ENCODE measurements around the gene SCN2B. TPM values are rescaled to one million over a fixed set of nuclear protein-coding genes. Genes with fewer than 3 reads are reported as not detected.

Gene SCN2B
- total RNA-seq, 1 donor from 2014 or later: not detected

DNA sequence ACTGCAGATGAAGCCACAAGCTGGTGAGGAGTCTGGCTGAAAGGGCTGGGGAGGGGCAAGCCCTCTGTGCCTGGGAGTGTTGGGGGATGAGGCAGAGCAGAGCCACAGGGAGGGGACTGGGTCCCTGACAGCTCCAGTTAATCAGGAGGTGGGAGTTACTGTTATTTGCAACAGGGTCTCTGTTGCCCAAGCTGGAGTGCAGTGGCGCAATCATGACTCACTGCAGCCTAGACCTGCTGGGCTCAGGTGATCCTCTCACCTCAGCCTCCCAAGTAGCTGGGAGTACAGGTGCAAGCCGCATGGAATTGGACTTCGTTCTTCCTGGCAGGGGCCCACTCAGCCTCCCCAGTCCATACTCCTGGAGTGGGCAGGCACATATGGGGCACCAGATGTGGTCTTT is 7.7 kb downstream of the SCN2B start:
- H3K4me3 Mint-ChIP-seq: no peak overlapping the region
- H3K9me3 Mint-ChIP-seq: no peaks in the 10 kb centered on the region
- H3K36me3 Mint-ChIP-seq (ENCODE audit: low read depth): no peaks in the 10 kb centered on the region
- H3K27me3 Mint-ChIP-seq (ENCODE audit: insufficient read depth): peaks cover 23% of the 10 kb centered on the region
- no peak for DNase-seq (ENCODE audit: low spot score)
- intact Hi-C loops (cut with micrococcal nuclease): no loop called here
- peaks cover 5% of the 10 kb centered on the region for H3K4me1 Mint-ChIP-seq (ENCODE audit: low read depth)
- no peak overlapping the region for H3K27ac Mint-ChIP-seq

DNA sequence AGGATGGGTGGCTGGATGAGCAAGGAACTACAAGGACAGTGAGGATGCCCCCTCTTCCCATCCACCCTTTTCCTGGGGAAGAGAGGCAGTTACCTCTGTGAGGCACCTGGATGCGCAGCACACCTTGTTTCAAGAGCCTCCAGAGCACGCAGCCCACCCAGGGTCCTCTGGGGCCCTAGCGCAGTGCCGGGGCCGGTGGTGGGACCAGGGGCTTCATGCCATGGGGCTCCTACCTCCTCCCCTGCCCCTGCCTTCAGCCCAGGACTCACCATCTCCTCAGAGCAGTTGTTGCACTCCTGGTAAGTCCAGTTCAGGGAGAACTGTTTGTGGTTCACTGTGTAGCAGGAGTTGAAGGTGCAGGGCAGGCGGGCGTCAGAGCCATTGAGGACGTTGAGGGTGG is 8.1 kb downstream of the SCN2B start:
- H3K27ac Mint-ChIP-seq: no peak overlapping the region
- H3K9me3 Mint-ChIP-seq: no peaks in the 10 kb centered on the region
- H3K4me3 Mint-ChIP-seq: no peak overlapping the region
- no peaks in the 10 kb centered on the region for H3K36me3 Mint-ChIP-seq (ENCODE audit: low read depth)
- intact Hi-C loops (cut with micrococcal nuclease): no loop called here
- H3K27me3 Mint-ChIP-seq (ENCODE audit: insufficient read depth): peaks cover 23% of the 10 kb centered on the region
- peaks cover 5% of the 10 kb centered on the region for H3K4me1 Mint-ChIP-seq (ENCODE audit: low read depth)
- DNase-seq (ENCODE audit: low spot score): no peak

DNA sequence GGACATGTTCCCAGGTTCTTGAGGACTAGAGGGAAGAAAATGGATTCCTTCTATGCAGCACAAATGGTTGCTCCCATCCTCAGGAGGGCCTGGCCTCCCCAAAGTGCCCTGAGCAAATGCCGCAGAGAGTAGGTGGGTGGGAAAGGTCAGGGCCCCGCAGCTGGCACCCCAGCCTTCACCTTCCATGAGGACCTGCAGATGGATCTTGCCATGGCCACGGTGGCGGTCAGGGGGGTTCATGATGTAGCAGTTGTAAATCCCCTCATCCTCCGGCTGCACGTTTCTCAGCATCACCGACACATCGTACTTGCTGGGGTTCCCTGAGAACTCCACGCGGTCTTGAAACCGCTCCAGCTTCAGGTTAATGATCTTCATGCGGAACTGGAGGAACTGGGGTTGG is 8.5 kb downstream of the SCN2B start:
- Mint-ChIP-seq H3K9me3 (no peaks in the 10 kb centered on the region), H3K4me1 (ENCODE audit: low read depth) (peaks cover 5% of the 10 kb centered on the region), H3K4me3 (no peak overlapping the region), H3K36me3 (ENCODE audit: low read depth) (no peaks in the 10 kb centered on the region), H3K27ac (no peak overlapping the region), H3K27me3 (ENCODE audit: insufficient read depth) (peaks cover 22% of the 10 kb centered on the region)
- DNase-seq (ENCODE audit: low spot score): no peak
- intact Hi-C loops (cut with micrococcal nuclease): no loop called here

- Mint-ChIP-seq H3K9me3 (no peaks in the 10 kb centered on the region), H3K4me3 (no peak overlapping the region), H3K4me1 (ENCODE audit: low read depth) (peaks cover 5% of the 10 kb centered on the region), H3K36me3 (ENCODE audit: low read depth) (no peaks in the 10 kb centered on the region), H3K27ac (no peak overlapping the region), H3K27me3 (ENCODE audit: insufficient read depth) (peaks cover 20% of the 10 kb centered on the region)
- intact Hi-C loops (cut with micrococcal nuclease): no loop called here
- no peak for DNase-seq (ENCODE audit: low spot score)
Observed at GRCh38 chr11:118167253-118167652, 9.2 kb downstream of the SCN2B start.

- intact Hi-C loops (cut with micrococcal nuclease): no loop called here
- peaks cover 26% of the 10 kb centered on the region for H3K27me3 Mint-ChIP-seq (ENCODE audit: insufficient read depth)
- H3K9me3 Mint-ChIP-seq: no peaks in the 10 kb centered on the region
- no peaks in the 10 kb centered on the region for H3K36me3 Mint-ChIP-seq (ENCODE audit: low read depth)
- peaks cover 2% of the 10 kb centered on the region for H3K4me1 Mint-ChIP-seq (ENCODE audit: low read depth)
- H3K4me3 Mint-ChIP-seq: no peak overlapping the region
- no peak for DNase-seq (ENCODE audit: low spot score)
- H3K27ac Mint-ChIP-seq: no peak overlapping the region
Observed at GRCh38 chr11:118166641-118167040, 9.8 kb downstream of the SCN2B start.

DNA sequence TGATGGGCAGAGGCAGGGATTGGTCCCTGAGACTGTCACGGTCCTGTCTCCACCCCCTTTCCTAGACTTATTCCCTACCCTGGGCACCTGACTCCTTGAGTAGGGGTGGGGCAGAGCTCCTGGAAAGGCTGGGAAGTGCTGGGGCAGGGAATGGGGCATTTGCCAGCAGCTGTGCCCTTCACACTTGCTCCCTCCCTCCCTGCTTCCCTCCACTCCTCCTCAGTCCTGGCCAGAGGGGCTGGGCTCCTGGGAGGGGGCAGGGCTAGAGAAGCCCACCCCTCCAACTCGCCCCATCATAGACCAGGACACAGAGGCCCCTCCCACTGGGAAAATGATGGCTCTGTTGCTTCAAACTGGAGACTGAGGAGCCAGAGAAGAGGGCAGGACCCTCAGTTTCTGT is 11.6 kb downstream of the SCN2B start:
- no peak for DNase-seq (ENCODE audit: low spot score)
- Mint-ChIP-seq H3K27ac (no peak overlapping the region), H3K36me3 (ENCODE audit: low read depth) (no peaks in the 10 kb centered on the region), H3K27me3 (ENCODE audit: insufficient read depth) (peaks cover 26% of the 10 kb centered on the region), H3K4me1 (ENCODE audit: low read depth) (no peaks in the 10 kb centered on the region), H3K4me3 (no peak overlapping the region), H3K9me3 (no peaks in the 10 kb centered on the region)
- intact Hi-C loops (cut with micrococcal nuclease): no loop called here

DNA sequence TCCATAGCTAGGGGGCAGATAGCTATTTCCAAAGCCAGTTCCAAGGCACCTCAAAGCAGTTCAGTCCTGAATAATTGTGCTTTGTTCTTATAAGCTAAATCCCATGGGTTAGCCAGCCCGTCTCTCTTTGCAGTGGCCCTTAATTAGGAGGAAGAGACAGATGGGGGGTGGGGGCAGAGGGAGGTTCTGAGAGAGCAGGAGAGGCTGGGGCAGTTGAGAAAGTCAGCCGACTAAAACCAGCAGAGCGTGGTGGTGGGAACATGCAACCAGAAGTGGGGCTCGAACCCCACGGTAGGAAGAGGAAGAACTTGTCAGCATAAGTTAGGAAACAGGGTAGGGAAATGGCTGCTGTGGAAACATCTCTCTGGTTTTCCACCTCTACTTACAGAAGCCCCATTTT is 12.9 kb downstream of the SCN2B start:
- no peak for DNase-seq (ENCODE audit: low spot score)
- H3K4me3 Mint-ChIP-seq: no peak overlapping the region
- no peaks in the 10 kb centered on the region for H3K9me3 Mint-ChIP-seq
- no peaks in the 10 kb centered on the region for H3K4me1 Mint-ChIP-seq (ENCODE audit: low read depth)
- intact Hi-C loops (cut with micrococcal nuclease): no loop called here
- no peak overlapping the region for H3K27ac Mint-ChIP-seq
- peaks cover 31% of the 10 kb centered on the region for H3K27me3 Mint-ChIP-seq (ENCODE audit: insufficient read depth)
- no peaks in the 10 kb centered on the region for H3K36me3 Mint-ChIP-seq (ENCODE audit: low read depth)

DNA sequence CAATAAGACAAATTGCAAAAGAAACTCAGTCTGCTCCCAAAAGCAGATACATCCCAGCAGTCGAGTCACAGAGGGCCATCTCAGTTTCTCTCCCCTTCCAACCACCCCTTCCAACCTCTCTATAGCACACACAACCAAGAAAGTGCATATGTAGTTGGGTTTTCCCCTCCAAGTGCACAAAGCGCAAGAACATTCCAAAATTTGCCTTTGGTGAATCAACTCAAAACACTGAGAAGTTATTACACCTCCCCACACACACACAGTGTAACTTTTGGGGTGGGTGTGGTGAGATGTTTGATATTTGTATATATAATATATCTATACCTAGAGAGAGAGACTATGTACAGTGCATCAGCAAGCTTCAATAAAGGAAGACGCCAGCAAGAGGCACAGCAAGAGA is 13.6 kb downstream of the SCN2B start:
- intact Hi-C loops (cut with micrococcal nuclease): no loop called here
- no peaks in the 10 kb centered on the region for H3K36me3 Mint-ChIP-seq (ENCODE audit: low read depth)
- H3K4me1 Mint-ChIP-seq (ENCODE audit: low read depth): no peaks in the 10 kb centered on the region
- H3K4me3 Mint-ChIP-seq: no peak overlapping the region
- no peak overlapping the region for H3K27ac Mint-ChIP-seq
- no peaks in the 10 kb centered on the region for H3K9me3 Mint-ChIP-seq
- no peak for DNase-seq (ENCODE audit: low spot score)
- peaks cover 31% of the 10 kb centered on the region for H3K27me3 Mint-ChIP-seq (ENCODE audit: insufficient read depth)

GRCh38 chr11:118161786-118162185 is 14.7 kb downstream of the SCN2B start:
- intact Hi-C loops (cut with micrococcal nuclease): no loop called here
- Mint-ChIP-seq H3K4me3 (no peak overlapping the region), H3K27me3 (ENCODE audit: insufficient read depth) (peaks cover 40% of the 10 kb centered on the region), H3K36me3 (ENCODE audit: low read depth) (no peaks in the 10 kb centered on the region), H3K4me1 (ENCODE audit: low read depth) (peaks cover 5% of the 10 kb centered on the region), H3K9me3 (no peaks in the 10 kb centered on the region), H3K27ac (no peak overlapping the region)
- DNase-seq (ENCODE audit: low spot score): no peak

GRCh38 chr11:118157186-118157895 is 19.1 kb downstream of the SCN2B start:
- no peak for DNase-seq (ENCODE audit: low spot score)
- intact Hi-C loops (cut with micrococcal nuclease): no loop called here
- no peaks in the 10 kb centered on the region for H3K9me3 Mint-ChIP-seq
- no peak overlapping the region for H3K27ac Mint-ChIP-seq
- H3K27me3 Mint-ChIP-seq (ENCODE audit: insufficient read depth): peaks cover 68% of the 10 kb centered on the region
- H3K4me1 Mint-ChIP-seq (ENCODE audit: low read depth): peaks cover 9% of the 10 kb centered on the region
- H3K4me3 Mint-ChIP-seq: no peak overlapping the region
- H3K36me3 Mint-ChIP-seq (ENCODE audit: low read depth): no peaks in the 10 kb centered on the region

DNA sequence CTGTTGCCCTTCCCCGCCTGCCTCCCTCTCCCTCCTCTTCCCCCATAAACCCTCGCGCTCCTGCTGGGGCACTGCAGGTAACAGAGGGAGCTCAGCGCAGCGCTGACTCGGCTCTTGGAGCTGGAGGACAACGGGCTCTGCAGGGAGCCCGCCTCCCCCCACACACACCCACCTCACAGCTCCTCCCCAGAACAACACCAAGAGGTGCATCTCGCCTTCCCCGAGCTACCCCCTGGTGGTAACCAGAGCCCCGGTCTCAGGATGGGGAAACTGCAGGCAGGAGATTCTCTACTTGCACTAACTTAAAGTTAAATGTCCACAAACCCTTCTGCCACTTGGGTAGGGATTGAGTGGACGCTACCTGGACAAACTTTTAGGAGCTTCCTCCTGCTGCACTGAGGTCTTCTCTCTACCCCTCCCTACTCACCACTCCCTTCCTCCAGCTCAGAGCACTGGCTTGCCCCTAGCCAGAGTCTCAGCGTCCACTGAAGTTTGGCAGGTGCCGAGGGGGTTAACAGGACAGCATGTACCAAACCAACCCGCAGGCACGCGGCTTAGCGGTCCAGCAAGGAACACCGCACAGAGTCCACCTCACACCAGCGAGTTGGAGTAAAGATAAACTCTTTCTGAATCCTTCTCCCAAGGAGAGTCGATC is 19.8 kb downstream of the SCN2B start:
- Mint-ChIP-seq H3K36me3 (ENCODE audit: low read depth) (no peaks in the 10 kb centered on the region), H3K4me3 (no peak overlapping the region), H3K9me3 (no peaks in the 10 kb centered on the region), H3K4me1 (ENCODE audit: low read depth) (peaks cover 9% of the 10 kb centered on the region), H3K27ac (no peak overlapping the region), H3K27me3 (ENCODE audit: insufficient read depth) (peaks cover 68% of the 10 kb centered on the region)
- intact Hi-C loops (cut with micrococcal nuclease): no loop called here
- DNase-seq (ENCODE audit: low spot score): no peak

DNA sequence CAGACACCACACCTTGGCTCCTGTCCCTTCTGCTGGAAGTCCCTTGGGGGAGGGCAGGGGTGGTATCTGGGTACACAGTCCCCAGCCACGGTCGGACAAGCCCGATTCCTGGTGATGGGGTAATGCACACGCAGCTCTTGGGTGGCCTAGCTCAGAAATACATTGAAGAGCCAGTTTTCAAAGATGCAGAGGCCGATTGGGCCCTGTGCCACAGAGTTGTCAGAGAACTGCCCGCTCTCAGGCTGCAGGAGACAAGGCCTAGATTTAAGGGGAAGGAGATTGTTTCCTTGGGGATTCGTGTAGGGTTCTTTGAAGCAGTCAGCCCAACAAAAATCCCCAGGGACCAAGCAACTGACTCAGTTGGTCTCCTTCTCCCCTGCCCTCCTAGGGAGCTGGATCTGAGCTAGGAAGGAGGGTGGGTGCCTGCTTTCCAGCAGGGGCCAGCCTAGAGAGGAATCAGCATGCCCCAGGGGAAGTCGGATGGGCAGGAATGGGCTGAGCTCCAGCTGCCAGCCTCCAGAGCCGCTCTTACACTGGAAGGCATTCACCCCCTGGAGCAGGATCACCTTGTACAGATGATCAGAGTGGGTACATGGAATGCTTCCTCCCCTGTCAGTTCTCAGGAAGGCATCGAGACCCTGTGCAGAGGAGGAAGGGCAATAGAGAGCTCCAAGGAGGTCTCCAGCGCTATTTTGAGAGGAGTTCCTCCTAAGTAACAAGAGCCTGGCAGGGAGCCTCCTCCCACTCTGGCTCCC is 20.5 kb downstream of the SCN2B start:
- no peak for DNase-seq (ENCODE audit: low spot score)
- H3K36me3 Mint-ChIP-seq (ENCODE audit: low read depth): no peaks in the 10 kb centered on the region
- no peaks in the 10 kb centered on the region for H3K9me3 Mint-ChIP-seq
- no peak overlapping the region for H3K4me3 Mint-ChIP-seq
- H3K27me3 Mint-ChIP-seq (ENCODE audit: insufficient read depth): peaks cover 74% of the 10 kb centered on the region
- peaks cover 9% of the 10 kb centered on the region for H3K4me1 Mint-ChIP-seq (ENCODE audit: low read depth)
- no peak overlapping the region for H3K27ac Mint-ChIP-seq
- intact Hi-C loops (cut with micrococcal nuclease): no loop called here

DNA sequence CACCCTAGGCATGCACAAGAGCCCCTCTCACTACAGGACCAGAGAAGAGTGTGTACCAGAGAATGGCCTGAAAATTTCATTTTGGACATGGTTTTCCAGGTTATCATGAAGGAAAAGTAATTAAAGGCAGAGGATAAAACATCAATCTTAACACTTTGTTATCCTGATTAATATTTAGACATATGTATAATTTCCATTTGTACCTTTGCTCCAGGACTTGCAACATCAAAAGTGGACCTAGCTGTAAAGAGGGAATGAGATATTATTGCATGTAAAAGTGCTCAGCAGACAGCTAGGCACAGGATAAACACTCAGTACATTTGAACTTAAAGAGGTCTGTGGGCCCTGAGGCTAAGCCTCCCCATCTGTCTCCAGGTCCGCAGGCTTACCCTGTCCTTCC is 21.8 kb downstream of the SCN2B start:
- Mint-ChIP-seq H3K4me1 (ENCODE audit: low read depth) (peaks cover 9% of the 10 kb centered on the region), H3K4me3 (no peak overlapping the region), H3K27ac (no peak overlapping the region), H3K36me3 (ENCODE audit: low read depth) (no peaks in the 10 kb centered on the region), H3K9me3 (no peaks in the 10 kb centered on the region), H3K27me3 (ENCODE audit: insufficient read depth) (peaks cover 82% of the 10 kb centered on the region)
- no peak for DNase-seq (ENCODE audit: low spot score)
- intact Hi-C loops (cut with micrococcal nuclease): no loop called here

Measured in activated T-helper 1 cell treated with anti-CD3 and anti-CD28 coated beads, Interleukin-12 subunit alpha, Interleukin-12 subunit beta, Interleukin-2, Interleukin-4 antibody, amounts not matched to agents 30 ng/mL and 10 ng/mL and 1 ng/mL, durations not matched to agents 14 hours and 24 hours and 36 hours (primary cell).